Activated CD8-positive, alpha-beta memory T cell treated with anti-CD3 and anti-CD28 coated beads, Interleukin-2, amount 50 U/mL, for 48 hours (primary cell): ENCODE results near the gene RPL37A.
"Not testable (repeated sequence)": the region's sequence is repeated elsewhere in the genome, so short reads cannot be mapped to it uniquely, and the experiment has no call there.

Source experiments
- DNase-seq: peaks from one replicate; pipeline ENCODE4 v3.0.0-alpha.2; 2020

The RPL37A gene

DNA sequence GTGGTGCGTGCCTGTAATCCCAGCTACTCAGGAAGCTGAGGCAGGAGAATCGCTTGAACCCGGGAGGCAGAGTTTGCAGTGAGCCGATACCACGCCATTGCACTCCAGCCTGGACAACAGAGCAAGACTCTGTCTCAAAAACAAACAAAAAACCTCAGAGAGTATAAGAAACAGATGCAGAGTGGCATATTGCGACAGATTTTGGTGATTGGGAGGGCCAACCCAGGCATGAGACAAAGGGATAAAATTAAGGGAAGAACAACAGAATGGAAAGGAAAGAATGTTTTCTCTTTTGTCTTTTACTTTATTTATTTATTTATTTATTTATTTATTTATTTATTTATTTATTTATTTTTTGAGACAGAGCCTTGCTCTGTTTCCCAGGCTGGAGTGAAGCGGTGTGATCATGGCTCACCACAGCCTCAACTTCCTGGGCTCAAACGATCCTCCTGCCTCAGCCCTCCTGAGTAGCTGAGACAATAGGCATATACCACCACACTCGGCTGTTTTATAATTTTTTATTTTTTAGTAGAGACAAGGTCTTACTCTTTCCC is 20.0 kb downstream of the RPL37A start:
- not testable (repeated sequence) for DNase-seq

DNA sequence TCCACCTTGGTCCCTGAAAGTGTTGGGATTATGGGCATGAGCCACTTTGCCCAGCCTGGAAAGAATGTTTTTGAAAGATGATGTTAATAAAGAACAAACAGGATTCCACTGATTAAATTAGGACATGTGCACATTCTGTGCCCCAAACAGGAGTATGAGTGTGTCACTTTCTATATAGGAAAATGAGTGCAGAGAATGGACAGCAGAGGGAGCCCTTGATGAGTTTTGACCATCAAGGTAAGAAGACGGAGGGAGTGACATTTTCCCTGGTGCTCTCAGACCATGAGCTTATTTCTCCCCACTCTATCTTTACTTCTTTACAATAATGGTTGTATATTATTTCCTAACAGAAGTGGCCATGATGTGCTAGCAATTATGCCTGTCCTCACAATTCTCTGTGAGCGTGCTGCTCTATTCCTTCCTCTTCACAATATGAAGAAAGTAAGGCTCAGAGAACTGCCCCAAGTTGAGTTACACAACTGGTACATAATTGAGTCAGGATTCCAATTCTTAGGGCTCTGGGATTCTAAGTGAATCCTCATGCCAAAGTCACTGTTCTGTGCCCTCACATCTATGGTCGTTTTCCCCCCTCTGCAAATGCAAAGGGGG is 20.6 kb downstream of the RPL37A start:
- DNase-seq = no peak

DNA sequence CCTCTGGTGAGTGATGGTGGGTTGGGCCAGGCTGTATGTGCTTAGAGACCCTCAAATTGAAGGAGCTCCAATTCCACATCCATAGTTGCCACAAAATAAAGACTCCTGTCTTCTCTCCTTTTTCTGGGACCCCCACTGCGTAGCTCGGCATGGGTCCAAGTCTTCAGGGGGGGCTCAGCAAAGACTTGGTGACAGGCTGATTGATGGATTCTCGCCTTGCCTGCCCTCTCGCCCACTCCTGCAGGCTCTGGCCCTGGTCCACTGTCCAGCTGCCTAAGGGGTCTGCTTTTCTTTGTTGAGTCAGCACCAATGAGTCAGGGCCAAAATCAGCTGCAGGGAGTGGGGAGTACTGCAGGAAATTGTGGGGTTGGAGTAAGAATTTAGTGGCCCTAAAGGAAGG is 21.5 kb downstream of the RPL37A start:
- no peak for DNase-seq

DNA sequence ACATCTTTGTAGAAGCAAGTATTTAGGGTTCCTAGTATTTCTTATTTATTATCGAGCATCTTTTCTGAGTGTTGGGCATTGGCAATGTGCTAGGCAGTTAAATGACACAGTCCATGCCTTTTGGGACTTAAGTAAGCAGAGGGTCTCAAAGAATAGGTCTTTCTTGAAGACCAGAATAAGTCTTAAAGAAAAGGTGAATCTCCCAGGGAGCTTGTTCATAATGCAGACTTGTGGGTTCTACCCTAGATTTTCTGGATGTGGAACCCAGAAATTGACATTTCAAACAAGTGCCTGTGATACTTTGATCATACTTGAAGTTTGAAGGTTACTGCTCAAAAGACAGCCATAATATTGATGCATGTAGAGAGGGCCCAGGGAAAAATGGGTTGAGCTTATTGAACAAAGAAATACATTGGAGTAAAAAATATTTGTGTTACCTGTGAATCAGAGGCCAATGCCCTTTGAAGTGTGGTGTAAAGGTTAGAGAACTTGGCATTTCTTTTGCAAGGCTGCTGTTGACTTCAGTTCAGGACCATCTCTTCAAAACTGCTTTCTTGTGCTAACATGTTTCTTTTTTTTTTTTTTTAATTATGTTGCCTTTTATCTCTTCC is 24.4 kb downstream of the RPL37A start:
- no peak for DNase-seq

DNA sequence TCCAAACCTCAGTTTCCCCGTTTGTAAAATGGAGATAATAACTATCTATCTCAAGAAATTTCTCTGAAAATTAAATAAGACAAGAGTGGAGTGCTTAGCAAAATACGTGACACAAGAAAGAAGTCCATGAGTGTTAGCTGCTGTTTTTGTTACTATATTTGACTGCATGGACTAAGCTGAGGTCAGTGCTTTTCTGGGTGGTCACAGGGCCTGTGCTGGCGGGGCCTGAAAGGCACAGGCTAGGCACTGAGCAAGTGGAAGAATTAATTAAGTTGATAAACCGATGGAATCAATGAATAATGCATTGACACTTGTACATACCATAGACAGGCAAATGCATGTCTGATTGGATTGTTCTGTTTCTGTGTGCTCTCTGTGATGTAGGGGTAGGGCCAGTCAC is 27.3 kb downstream of the RPL37A start:
- no peak for DNase-seq

DNA sequence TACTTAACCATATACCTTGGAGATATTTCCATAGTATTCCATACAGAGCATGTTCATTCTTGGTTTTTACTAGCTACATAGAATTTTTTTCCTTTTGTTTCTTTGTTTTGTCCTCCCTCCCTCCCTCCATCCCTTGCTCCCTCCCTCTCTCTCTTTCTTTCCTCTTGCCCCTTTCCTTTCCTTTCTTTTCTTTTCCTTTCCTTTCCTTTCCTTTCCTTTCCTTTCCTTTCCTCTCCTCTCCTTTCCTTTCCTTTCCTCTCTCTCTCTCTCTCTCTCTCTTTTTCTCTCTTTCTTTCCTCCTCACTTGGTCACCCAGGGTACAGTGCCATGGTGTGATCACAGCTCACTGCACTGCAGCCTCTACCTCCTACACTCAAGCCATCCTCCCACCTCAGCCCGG is 28.3 kb downstream of the RPL37A start:
- DNase-seq = no peak

DNA sequence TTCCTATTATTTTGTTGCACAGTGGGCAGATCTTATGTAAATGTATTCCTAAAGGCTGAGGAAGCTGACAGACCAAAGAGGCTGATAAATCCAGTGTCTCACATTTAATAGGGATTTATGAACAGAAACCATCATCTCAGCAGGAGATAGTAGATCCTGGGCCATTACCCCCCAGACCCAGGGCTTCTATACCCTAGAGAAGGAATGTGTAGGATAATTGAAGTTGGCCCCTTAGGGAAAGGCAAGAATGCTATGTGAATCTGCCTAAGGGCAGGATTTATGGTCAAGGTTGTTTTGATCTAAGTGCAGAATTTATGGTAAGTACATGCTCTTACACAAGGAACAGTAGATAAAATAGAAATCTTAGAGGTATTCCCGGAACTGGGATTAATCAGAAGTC is 29.0 kb downstream of the RPL37A start:
- no peak for DNase-seq

DNA sequence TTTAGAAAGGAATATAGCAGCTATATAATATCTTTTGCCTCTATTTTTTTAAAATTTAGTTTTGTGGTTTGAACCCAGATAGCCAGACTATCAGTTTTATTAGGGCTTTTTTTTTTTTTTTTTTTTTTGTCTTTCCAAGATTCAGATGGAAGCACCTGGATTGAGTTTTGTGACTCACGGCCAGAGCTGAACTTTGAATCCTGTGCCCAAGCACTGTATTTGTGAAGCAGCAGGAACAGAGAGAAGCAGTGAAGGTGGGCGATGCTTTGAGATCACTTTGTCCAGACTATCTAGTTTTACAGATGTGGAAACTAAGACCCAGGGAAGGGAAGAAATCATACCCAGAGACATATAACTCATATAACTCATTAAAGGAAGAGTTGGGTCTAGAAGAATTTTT is 33.9 kb downstream of the RPL37A start:
- DNase-seq = no peak

DNA sequence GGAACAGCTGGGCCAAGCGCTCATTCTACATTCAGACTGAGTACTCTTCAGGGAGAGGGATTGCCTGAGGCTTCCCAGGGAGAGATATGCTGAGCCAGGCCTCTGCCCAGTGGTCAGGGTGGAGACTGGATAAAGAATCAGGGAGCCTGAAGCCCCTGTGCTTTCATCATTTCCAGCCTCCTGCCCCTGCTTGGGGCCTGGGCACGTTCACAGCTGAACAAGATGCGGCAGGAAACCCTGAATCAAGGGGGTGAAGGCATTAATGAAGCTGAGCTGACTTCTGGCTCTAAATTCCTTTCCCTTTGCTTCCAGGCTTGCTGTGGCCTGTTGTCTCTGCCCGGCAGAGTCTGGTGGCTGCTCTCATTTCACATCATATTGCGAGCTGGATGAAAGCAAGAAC is 35.0 kb downstream of the RPL37A start:
- no peak for DNase-seq

DNA sequence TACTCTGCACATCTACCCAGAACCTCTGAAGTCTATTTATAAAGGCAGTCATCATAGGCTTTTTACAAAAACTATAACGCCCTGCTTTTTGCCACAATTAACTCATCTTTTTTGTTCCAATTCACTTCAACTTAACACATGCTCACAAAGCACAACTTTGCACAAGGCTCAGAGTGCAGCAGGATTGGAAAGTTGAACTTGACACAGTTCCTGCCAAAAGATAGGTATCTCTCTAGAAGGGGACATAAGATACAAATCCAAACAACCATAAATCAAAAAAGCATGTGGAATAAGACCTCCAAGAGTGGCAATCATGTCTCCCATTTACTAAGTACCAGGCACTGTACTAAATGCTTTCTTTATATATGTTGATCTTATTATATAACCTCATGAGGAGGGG is 36.2 kb downstream of the RPL37A start:
- DNase-seq = no peak

DNA sequence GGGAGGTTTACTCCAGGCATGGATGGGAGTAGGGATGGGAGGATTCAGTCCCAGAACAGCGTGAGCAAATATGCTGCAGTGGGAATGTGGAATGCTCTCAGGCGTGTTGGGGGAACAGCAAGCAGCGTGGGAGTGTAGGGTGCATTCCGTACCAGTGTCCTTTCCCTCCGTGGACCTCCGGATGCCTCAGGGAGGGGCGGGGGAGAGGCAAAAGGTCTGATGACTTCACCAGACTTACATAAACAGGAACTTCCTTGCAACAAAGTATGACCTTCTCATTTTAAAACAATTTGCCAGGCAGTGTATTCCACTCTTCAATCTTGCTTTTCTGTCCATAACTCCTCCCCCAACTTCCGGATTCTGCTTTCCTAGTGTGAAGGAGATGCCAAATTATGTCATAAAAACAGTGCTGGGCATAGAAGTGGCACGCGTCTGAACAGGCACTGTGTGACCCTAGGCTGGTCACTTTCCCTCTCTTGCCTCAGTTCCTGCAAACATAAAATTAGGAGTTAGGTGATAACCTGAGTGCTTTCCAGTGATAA is 36.9 kb downstream of the RPL37A start:
- DNase-seq = no peak

DNA sequence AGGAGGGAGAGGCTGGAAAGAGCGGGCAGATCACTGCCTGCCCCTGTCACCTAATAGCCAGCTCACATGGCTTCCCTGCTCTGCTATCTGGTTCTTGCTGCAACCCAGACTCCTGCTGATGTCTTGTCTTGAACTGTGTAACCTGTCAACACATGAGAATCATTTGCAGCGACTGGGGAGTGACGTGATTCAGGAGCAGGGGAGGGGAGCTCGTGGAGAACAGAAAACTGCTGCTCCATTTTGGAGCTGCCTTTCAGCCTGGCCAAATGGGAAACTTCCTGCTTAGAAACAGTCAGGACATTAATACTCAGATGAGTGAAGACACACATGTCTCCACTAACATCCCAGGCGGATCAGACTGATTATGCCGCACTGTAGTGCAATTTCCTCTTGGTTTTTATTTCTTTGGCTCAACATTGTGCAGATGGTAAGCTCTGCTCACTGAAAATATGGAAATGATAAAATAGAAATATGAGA is 38.1 kb downstream of the RPL37A start:
- DNase-seq = no peak

DNA sequence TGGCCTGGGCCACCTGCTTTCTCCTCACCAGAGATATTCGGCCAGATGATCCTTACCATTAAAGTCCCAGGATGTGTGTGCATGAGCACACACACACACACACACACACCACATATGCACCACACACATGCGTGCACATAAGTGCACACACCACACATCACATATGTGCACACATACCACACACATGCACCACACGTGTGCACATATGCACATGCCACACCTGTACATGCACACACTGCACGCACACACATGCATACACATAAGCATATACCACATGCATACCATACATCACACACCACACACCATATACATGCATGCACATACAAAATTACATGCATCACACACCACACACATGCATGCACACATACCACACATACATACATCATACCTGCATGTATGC is 38.7 kb downstream of the RPL37A start:
- no peak for DNase-seq

DNA sequence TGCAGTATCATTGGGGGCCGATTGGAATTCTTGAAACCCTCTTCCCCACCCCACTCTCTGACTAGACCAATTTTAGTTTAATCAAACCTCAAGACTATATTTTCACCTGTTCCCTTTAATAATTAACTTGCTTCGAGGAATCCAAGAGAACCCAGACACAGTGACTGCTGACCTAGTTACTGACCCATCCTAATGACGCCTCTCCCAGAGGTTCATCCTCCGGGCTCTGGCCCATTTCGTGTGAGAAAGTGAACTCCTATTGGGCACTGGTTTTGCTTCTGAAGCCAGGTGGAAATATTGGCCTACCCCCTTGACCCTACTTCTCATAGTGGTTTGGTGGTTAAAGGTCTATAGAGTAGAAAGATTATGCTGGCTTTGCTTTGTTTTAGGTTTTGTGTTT is 39.9 kb downstream of the RPL37A start:
- no peak for DNase-seq

DNA sequence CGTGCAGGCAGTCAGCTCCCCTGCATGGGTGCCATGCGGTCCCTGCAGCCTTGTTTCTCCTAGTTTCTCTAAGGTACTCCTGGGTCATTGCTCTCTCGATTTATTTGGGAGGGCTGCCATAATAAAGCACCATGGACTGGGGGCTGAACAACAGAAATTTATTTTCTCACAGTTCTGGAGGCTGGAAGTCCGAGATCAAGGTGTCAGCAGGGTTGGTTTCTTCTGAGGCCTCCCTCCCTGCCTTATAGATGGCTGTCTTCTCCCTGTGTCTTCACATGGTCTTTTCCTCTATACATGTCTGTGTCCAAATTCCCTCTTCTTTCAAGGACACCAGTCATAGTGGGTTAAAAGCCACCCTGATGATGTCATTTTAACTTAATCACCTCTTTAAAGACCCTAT is 40.5 kb downstream of the RPL37A start:
- DNase-seq = no peak

DNA sequence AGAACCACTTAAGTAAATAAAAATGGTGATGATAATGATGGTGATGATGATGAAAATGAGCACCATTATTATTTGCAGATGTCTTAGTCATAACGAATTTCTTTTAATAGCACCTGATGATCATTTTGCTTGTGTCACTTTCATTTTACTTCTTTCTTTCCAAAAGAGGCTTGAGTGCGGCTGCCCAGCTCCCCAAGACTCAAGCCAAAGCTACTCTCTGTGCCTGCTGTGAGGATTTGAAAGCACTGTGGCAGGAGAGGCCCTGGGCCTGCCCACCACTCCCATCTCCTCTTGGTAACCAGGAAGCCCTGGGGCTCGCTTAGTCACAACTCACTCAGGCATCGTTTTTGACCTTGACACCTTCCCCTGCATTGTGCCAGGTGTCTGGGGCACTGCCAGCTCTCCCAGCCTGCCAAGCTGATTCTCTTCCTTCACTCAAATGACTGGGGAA is 41.2 kb downstream of the RPL37A start:
- no peak for DNase-seq

DNA sequence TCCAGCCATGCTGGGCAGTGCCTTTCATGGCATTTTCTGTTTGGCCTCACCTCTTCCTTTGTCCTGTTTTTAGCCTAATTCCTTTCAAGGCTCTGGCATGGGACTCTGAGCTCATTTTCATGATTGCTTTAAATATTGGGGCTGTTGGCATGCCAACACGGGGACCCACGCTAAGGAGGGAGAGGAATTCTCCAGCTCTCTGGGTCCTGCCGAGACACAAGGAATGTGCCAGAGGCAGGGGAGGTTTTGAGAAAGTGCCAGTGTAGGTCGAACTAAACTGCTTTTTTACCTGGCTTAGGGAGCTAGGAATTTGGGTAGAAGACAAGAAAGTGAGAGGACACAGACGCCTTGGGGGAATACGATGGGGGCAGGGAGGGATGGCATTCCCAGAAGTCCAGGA is 42.3 kb downstream of the RPL37A start:
- DNase-seq = no peak

DNA sequence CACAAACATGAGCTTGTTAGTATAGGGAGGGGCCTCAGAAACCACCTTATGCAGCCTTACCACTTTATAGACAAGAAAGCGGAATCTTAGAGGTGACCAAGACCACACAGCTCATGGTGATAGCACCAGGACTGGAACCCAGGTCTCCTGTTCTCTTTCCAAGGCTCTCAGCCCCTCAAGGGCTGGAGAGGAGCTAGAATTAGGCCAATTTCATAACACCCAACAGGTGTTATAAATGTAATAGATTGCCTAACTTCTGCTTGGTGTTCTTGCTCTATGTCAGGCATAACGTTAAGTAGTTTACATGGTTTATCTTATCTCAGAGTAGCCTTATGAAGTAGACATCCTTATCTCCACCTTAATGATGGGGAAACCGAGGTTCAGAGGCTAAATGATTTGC is 42.9 kb downstream of the RPL37A start:
- DNase-seq = no peak

DNA sequence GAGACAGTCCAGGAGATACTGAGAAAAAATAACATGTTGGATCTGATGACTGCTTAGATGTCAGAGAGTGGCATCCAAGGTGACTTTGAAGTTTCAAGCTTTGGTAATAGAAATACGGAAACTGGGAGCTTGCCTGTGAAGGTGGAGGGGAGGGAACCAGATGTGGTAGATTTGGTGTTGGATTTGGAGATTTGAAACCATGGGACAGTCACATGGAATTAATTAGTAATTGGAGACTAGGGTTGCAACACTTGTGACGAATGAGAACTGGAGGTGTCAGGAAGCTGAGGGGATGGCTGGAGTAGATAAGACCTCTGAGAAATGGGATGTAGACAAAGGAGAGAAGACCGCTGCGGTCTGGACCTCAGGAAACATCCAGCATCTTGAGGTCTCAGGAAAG is 46.7 kb downstream of the RPL37A start:
- no peak for DNase-seq

DNA sequence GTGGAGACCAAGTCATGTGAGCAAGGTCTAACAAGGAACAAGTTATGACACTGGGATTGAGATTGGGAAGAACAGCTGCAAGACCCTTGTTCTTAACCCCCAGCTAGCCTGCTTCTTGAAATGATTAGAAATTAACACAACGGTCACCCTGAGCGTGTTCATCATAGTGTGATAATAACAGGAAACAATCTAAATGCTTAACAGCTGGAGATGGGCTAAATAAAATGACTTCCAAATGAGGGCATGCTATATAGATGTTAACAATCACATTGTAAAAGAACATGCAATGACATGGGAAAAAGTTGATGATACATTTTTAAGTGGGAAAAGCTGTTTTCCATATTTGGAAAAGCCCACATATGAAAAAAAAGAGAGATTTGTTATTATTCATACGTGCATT is 47.6 kb downstream of the RPL37A start:
- no peak for DNase-seq

DNA sequence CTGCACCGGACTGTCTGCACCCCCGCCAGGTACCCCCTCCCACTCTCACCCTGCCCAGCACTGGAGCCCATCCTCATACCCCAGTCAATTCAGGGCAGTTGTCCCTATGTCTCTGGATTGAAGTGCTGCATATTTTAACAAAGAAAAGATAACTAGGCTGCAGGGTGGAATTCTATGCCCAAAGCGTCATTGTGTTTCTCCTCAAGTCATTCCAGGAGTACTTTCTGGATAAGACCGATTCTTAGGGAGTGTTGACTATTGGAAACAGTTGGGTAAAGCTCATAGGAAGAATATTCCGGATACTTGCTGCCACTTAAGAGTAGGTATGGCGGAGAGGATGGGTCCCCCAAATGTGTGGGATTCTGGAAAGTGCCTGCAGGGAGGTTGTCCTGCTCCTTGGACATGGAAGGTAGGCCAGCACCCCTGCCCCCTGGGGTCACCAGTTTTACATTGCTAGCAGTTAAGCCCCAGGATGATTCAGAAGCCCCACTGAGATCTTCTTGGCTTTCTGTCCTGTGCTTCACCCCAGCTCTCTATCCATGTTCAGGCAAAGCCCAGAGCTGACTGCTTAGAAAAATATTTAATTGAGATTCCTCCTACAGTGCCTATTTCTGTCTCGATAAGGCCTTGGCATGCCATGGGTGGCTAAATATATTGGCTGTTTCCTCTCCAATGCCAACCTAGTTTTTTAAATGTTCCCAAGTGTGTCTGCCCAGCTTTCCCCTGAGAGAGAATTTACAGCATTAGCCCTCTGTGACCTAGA is 48.2 kb downstream of the RPL37A start:
- DNase-seq = no peak

DNA sequence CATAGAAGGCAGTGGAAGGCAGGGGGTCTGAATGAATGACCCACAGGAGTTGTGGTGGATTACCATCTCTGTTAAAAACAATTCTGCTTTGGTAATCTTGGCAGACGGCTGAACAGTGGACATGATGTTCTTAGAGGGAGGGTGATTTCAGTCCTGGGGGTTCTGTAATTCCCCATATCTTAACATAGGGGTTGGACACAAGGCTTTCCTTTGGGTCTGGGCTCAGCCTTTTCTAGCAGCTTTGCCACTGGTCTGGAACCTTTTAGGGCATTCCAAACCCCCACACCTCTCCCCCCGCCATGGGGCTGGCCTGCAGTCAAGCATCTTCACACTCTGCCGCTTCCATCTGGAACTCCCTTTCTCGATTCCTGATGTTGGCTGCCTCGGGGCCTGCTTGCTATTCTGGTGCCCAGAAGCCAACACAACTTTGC is 50.3 kb downstream of the RPL37A start:
- DNase-seq = no peak

DNA sequence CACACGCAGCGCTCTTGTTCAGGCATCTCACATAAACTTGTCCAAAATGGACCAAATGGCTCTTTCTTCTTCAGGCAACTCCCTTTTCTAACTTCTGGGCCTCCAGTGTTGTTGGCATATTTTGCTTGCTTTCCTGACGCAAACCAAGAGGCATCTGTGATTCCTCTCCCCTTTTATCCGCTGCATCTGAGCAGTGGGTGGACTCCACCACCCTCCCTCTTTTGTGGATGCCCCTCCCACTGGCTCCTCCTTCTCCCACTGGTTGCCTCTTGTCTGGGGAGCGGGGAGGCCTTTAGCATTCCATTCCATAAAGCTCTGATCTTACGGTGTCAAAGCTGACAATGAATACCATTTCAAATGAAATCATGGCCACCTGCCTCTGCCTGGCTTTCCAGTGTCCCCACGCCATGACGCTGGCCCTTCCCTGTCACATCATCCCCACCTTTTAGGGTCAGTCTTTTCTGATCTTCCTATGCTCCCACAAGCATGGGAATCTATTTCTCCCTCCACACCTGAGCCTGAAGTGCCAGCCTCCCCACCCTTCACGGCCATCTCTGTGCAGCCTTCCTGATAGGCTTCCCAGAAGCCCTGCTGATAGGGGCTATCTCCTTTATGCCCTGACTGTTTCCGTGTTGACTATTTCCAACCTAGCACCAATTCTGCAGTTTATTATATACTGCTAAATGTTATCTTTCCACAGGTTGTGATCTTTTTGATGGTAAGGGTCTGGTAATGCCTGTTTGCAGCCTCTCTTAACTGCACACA is 51.5 kb downstream of the RPL37A start:
- DNase-seq = no peak
